ENCODE data around the gene MAPK14. TPM values are rescaled to one million over a fixed set of nuclear protein-coding genes. Genes with fewer than 3 reads are reported as not detected.

The MAPK14 gene
- total and polyA plus RNA-seq, 4 donors: 16.9 to 82.7 (median 35.9) TPM

GRCh38 chr6:36053878-36054277, 26.3 kb downstream of the MAPK14 start:
- Histone ChIP-seq H3K36me3 (ENCODE audit: control insufficient read depth in 4 of 4, insufficient read depth in 3 of 4, low read depth in 1 of 4, low read length in 3 of 4) (peaks cover 2 to 10% (median 5%) of the 10 kb centered on the region in 4 donors), H3K4me1 (ENCODE audit: control insufficient read depth in 4 of 4, insufficient read depth in 4 of 4, low read length in 3 of 4) (peaks cover 0 to 12% (median 1%) of the 10 kb centered on the region in 4 donors), H3K27ac (ENCODE audit: low read depth in 1 of 2, low read length in 2 of 2) (no peak overlapping the region), H3K4me3 (ENCODE audit: low read depth in 1 of 3, low read length in 3 of 3) (no peak overlapping the region), H3K9me3 (ENCODE audit: control insufficient read depth in 4 of 4, low read length in 3 of 4) (no peaks in the 10 kb centered on the region), H3K27me3 (ENCODE audit: control insufficient read depth in 4 of 4, insufficient read depth in 4 of 4, low read length in 3 of 4) (no peaks in the 10 kb centered on the region), H3K9ac (ENCODE audit: low read depth in 1 of 2, low read length in 2 of 2) (no peak overlapping the region)
- 75% methylated on average over 2 of the region's 2 CpGs for WGBS
- DNase-seq (ENCODE audit: low spot score): no peak
- TF ChIP-seq FOXA1 (IDR thresholded peaks at IDR 0.05) (no peak), GABPA (IDR thresholded peaks at IDR 0.05 in 1 of 2, conservative IDR thresholded peaks at IDR 0.05 in 1 of 2) (no peak), EGR1 (IDR thresholded peaks at IDR 0.05; ENCODE audit: low read depth in 2 of 2) (no peak), REST (IDR thresholded peaks at IDR 0.05) (no peak), FOXA2 (IDR thresholded peaks at IDR 0.05) (no peak), MAX (IDR thresholded peaks at IDR 0.05) (no peak), YY1 (IDR thresholded peaks at IDR 0.05) (no peak)

GRCh38 chr6:36054415-36054814, 26.8 kb downstream of the MAPK14 start:
- no peaks in the 10 kb centered on the region for H3K9me3 ChIP-seq (ENCODE audit: control insufficient read depth in 4 of 4, low read length in 3 of 4)
- H3K4me3 ChIP-seq (ENCODE audit: low read depth in 1 of 3, low read length in 3 of 3): no peak overlapping the region
- H3K27me3 ChIP-seq (ENCODE audit: control insufficient read depth in 4 of 4, insufficient read depth in 4 of 4, low read length in 3 of 4): no peaks in the 10 kb centered on the region
- H3K4me1 ChIP-seq (ENCODE audit: control insufficient read depth in 4 of 4, insufficient read depth in 4 of 4, low read length in 3 of 4): peaks cover 0 to 12% (median 1%) of the 10 kb centered on the region in 4 donors
- H3K27ac ChIP-seq (ENCODE audit: low read depth in 1 of 2, low read length in 2 of 2): no peak overlapping the region
- H3K9ac ChIP-seq (ENCODE audit: low read depth in 1 of 2, low read length in 2 of 2): no peak overlapping the region
- 89% methylated on average over 2 of the region's 2 CpGs for WGBS
- H3K36me3 ChIP-seq (ENCODE audit: control insufficient read depth in 4 of 4, insufficient read depth in 3 of 4, low read depth in 1 of 4, low read length in 3 of 4): peaks cover 2 to 13% (median 6%) of the 10 kb centered on the region in 4 donors
- TF ChIP-seq CTCF (IDR thresholded peaks at IDR 0.05; ENCODE audit: low read depth, low read length, missing input control) (no peak), REST (IDR thresholded peaks at IDR 0.05) (no peak), NR2F2 (IDR thresholded peaks at IDR 0.05) (no peak), ZBTB33 (IDR thresholded peaks at IDR 0.05) (no peak), MAX (IDR thresholded peaks at IDR 0.05) (no peak), JUND (IDR thresholded peaks at IDR 0.05) (no peak), HNF4G (IDR thresholded peaks at IDR 0.05) (no peak), HNF4A (conservative IDR thresholded peaks at IDR 0.05) (no peak), YY1 (IDR thresholded peaks at IDR 0.05) (no peak), RAD21 (IDR thresholded peaks at IDR 0.05) (no peak), ATF3 (IDR thresholded peaks at IDR 0.05) (no peak), TAF1 (conservative IDR thresholded peaks at IDR 0.05) (no peak)
- no peak for DNase-seq (ENCODE audit: low spot score)
